PC-9 (cell line): Measurements from ENCODE around the gene LSP1. TPM values are rescaled to one million over a fixed set of nuclear protein-coding genes. Genes with fewer than 3 reads are reported as not detected.

Experiments
- BruUV-seq: library from RNA; stranded (reverse); fragments of 400-500 nt; replicated peaks from 2 replicates; lab custom pipeline; 2021; lab: Mats Ljungman, UMichigan
- CTCF ChIA-PET: fragments of 300-600 bp; sonication (Branson Sonifier 250); formaldehyde crosslinking; loops from one replicate; lab custom pipeline; 2022; ENCODE audit warnings: antibody characterized with exemption; lab: Charles Lee
- POLR2A ChIA-PET: fragments of 300-600 bp; sonication (Branson Sonifier 250); formaldehyde crosslinking; loops from one replicate; lab custom pipeline; 2022; ENCODE audit warnings: antibody characterized with exemption; ENCODE audit not compliant: unreplicated experiment; lab: Charles Lee
- DNase-seq, 2 experiments: peaks; one replicate each; pipeline versions ENCODE4 v3.0.0 to v3.0.0-alpha.2; 2015 to 2022; ENCODE audit warnings: mixed read lengths in 1 of 2
- H2AFZ ChIP-seq: fragments of 200-600 bp; sonication (generic); 2 replicates; pipeline ENCODE4 v1.8.1; 2017; ENCODE audit warnings: antibody characterized with exemption
- H3F3A ChIP-seq: fragments of 200-600 bp; sonication (generic); 2 replicates; pipeline ENCODE4 v1.8.1; 2017; ENCODE audit warnings: antibody characterized with exemption, mild to moderate bottlenecking, low read depth; ENCODE audit not compliant: insufficient read depth
- H3K27ac ChIP-seq: fragments of 200-600 bp; sonication (generic); 2 replicates; pipeline ENCODE4 v1.6.1; 2016; ENCODE audit warnings: mixed run types
- H3K27me3 ChIP-seq: fragments of 200-600 bp; sonication (generic); 2 replicates; pipeline ENCODE4 v1.6.1; 2016; ENCODE audit warnings: low read depth, mixed run types; ENCODE audit not compliant: insufficient read depth
- H3K36me3 ChIP-seq: fragments of 200-600 bp; sonication (generic); 2 replicates; pipeline ENCODE4 v1.6.1; 2016; ENCODE audit warnings: low read depth, mixed run types
- H3K4me1 ChIP-seq: fragments of 200-600 bp; sonication (generic); replicated peaks from 2 replicates; pipeline ENCODE4 v1.6.1; 2016; ENCODE audit warnings: mixed run types; ENCODE audit not compliant: insufficient read depth
- H3K4me2 ChIP-seq: fragments of 200-600 bp; sonication (generic); 2 replicates; pipeline ENCODE4 v1.6.1; 2017; ENCODE audit warnings: mixed run types
- H3K4me3 ChIP-seq: fragments of 200-600 bp; sonication (generic); 2 replicates; pipeline ENCODE4 v1.6.1; 2016; ENCODE audit warnings: mixed run types
- H3K79me2 ChIP-seq: fragments of 200-600 bp; sonication (generic); 2 replicates; pipeline ENCODE4 v1.6.1; 2017; ENCODE audit warnings: low read depth, mixed run types
- H3K9me2 ChIP-seq: fragments of 200-600 bp; sonication (generic); 2 replicates; pipeline ENCODE4 v1.8.1; 2017; ENCODE audit warnings: mild to moderate bottlenecking; ENCODE audit not compliant: insufficient read depth
- H3K9me3 ChIP-seq: fragments of 200-600 bp; sonication (generic); 2 replicates; pipeline ENCODE4 v1.8.1; 2016; ENCODE audit warnings: low read depth; ENCODE audit not compliant: insufficient read depth
- H4K20me1 ChIP-seq: fragments of 200-600 bp; sonication (generic); 2 replicates; pipeline ENCODE4 v1.8.1; 2017; ENCODE audit not compliant: insufficient read depth
- EZH2 ChIP-seq: fragments of 200-600 bp; sonication (generic); IDR thresholded peaks from 2 replicates; pipeline ENCODE4 v1.8.0; 2017; ENCODE audit warnings: antibody characterized with exemption, low read depth
- intact Hi-C: fragments of 100-400 bp; cut with micrococcal nuclease; formaldehyde crosslinking; loops from one replicate; pipeline ENCODE4 v1.10.0; 2022; ENCODE audit not compliant: unreplicated experiment
- total RNA-seq: library from RNA; stranded (reverse); gene quantifications from 2 replicates; pipeline ENCODE4 v1.2.3, GENCODE V29; 2021
- TF ChIP-seq, protein P1 (sequence below): fragments of 200-600 bp; sonication (generic); conservative IDR thresholded peaks from 2 replicates; pipeline ENCODE4 v1.6.1; 2017; ENCODE audit warnings: mixed run types, antibody characterized with exemption, mild to moderate bottlenecking, moderate library complexity

LSP1 gene
- total RNA-seq, 1 experiment from 2014 or later: 2.6 TPM

DNA sequence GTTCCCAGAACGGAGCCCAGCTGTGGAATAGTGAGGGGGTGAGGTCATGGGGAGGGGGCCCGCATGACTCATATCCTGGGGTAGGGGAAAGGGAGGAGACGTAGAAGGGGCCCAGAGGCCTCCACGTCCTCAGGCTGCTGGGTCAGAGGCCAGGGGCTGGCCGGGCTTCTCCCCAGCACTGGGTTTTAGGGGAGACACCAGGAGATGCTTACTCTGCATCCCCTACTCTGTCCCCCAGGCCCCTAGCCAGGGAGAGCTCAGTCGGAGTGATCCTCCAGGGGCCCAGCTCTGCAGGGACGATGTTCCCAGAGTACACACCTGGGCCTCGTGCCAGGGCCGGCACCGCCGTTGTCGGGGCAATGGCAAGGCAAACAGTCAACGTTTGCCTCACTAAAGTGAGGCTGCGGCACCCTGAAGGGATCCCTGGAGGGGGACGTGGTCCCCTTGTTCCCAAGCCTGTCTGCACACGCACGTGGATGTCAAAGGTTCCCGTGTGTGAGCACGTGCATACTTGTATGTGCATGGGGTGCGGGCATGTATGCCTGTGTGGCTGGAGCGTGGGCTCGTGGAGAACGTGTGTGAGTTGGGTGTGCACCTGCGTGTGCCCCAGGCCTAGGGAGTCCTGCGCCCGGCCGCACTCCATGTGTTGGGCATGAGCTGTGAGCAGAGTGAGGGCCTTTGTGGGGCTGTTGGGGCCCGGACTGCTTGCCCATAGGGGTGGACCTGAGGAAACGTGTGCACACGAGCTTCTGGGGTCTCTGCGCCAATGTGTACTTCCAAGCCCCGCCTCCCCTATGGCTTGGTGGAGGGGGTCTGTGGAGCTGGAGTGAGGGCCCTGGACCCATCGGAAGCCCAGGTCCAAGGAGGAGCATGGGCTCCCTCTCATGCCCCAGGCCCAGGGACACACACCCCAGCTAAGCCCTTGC is 24.6 kb downstream of the LSP1 start:
- intact Hi-C loops: loop anchor here (5.0 kb wide), 1 partner anchor 185 kb away; no protein-coding TSS in a partner anchor
- Histone ChIP-seq H3K27me3 (no peaks in the 10 kb centered on the region), H3K9me2 (no peaks in the 10 kb centered on the region), H3F3A (no peaks in the 10 kb centered on the region), H2AFZ (no peak overlapping the region), H4K20me1 (no peaks in the 10 kb centered on the region), H3K4me1 (no peaks in the 10 kb centered on the region), H3K9me3 (no peaks in the 10 kb centered on the region), H3K79me2 (no peaks in the 10 kb centered on the region), H3K4me2 (no peak overlapping the region), H3K36me3 (no peaks in the 10 kb centered on the region), H3K27ac (no peak overlapping the region), H3K4me3 (no peak overlapping the region)
- POLR2A ChIA-PET: no interaction called here
- DNase-seq: peak in 1 of 2 experiments; percentile 32
- no TSS peak for BruUV-seq
- no peak for TF ChIP-seq EZH2
- TF ChIP-seq, protein P1, sequence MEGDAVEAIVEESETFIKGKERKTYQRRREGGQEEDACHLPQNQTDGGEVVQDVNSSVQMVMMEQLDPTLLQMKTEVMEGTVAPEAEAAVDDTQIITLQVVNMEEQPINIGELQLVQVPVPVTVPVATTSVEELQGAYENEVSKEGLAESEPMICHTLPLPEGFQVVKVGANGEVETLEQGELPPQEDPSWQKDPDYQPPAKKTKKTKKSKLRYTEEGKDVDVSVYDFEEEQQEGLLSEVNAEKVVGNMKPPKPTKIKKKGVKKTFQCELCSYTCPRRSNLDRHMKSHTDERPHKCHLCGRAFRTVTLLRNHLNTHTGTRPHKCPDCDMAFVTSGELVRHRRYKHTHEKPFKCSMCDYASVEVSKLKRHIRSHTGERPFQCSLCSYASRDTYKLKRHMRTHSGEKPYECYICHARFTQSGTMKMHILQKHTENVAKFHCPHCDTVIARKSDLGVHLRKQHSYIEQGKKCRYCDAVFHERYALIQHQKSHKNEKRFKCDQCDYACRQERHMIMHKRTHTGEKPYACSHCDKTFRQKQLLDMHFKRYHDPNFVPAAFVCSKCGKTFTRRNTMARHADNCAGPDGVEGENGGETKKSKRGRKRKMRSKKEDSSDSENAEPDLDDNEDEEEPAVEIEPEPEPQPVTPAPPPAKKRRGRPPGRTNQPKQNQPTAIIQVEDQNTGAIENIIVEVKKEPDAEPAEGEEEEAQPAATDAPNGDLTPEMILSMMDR: no peak
- CTCF ChIA-PET: no interaction called here

DNA sequence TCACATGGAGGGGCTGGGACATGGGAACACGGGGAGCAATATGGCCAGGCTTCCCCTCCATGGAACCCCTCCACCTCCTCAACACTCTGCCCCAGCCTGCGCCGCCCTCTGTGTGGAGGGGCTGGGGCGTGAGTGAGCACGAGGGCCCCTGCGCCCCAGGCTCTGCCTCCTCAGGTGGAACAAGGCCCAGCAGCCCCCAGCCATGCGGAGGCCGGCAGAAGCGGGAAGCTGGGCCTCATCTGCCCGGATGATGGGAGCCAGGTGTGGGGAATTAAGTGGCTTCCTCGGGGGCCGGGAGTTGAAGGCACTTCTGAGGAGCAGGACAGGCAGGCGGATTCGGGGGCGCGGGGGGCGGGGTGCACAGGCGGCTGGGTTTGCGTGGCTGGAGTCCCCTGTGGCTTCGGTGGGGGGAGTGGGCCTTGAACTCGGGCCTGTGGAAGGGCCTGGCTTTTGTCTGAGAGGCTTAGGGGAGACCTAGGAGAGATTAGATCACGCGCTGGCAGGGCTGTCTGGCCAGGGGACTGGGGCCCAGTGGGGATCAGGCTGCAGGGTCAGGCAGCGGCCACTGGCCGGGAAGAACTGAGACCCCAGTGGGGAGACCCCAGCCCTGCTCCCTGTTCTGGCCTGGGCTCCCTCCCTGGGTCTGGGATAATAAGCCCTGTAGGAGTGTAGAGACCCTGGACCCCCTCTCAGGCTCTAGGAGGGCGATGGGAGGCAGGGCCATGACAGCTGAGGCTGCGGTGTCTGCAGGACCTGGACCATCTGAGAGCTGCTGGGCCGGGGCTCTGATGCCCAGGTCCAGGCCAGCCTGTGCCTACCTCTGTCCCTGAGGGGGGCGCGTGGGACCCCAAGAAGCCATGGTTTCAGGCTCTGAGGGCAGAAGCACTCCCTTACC is 25.5 kb downstream of the LSP1 start:
- Histone ChIP-seq H3K9me2 (no peaks in the 10 kb centered on the region), H3K36me3 (no peaks in the 10 kb centered on the region), H3K4me3 (no peak overlapping the region), H4K20me1 (no peaks in the 10 kb centered on the region), H3K4me1 (no peaks in the 10 kb centered on the region), H3K79me2 (no peaks in the 10 kb centered on the region), H3K27me3 (no peaks in the 10 kb centered on the region), H3K9me3 (no peaks in the 10 kb centered on the region), H3K27ac (no peak overlapping the region), H2AFZ (no peak overlapping the region), H3F3A (no peaks in the 10 kb centered on the region), H3K4me2 (no peak overlapping the region)
- BruUV-seq: no TSS peak
- ChIA-PET POLR2A (no interaction called here), CTCF (interaction anchor here (0.6 kb wide), 1 partner anchor 39 kb away, joined by 11 read pairs; no protein-coding TSS in a partner anchor)
- no peak for DNase-seq
- no peak for TF ChIP-seq EZH2
- TF ChIP-seq, protein P1: no peak
- intact Hi-C loops: loop anchor here (5.0 kb wide), 1 partner anchor 186 kb away; no protein-coding TSS in a partner anchor

DNA sequence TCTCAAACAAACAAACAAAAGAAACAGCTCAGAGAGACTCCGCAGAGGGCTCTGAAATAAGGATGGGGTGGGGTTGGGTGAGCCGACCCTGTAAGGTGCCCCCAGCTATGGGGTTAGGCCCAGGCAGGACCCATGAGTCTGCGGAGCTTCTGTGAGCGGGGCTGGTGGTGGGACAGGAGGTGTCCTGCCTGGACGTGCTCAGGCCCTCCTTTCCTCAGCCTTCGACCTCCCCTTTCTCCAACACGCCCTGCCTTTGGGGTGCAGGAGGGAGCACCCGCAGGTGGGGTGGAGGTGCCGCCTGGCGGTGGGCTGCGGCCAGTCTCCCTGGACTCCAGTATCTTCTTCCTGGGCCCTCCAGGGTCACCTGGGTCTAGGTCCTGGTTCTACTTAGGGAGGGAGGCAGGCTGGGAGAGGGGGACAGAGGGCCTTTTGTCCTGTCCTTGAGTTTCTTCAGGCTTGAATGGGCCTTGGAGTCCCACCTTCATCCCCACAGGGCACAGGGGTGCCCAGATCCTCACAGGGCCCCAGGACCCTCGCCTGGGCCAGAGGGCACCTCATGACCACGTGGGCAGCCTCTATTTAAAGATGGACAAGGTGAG is 26.6 kb downstream of the LSP1 start:
- no peaks in the 10 kb centered on the region for H3K9me2 ChIP-seq
- no peak for TF ChIP-seq EZH2
- TF ChIP-seq, protein P1: no peak
- no peak overlapping the region for H3K4me2 ChIP-seq
- no peaks in the 10 kb centered on the region for H4K20me1 ChIP-seq
- POLR2A ChIA-PET: no interaction called here
- intact Hi-C loops: loop anchor here (5.0 kb wide), 1 partner anchor 187 kb away; no protein-coding TSS in a partner anchor
- H2AFZ ChIP-seq: no peak overlapping the region
- H3K36me3 ChIP-seq: no peaks in the 10 kb centered on the region
- H3K27ac ChIP-seq: no peak overlapping the region
- H3K4me3 ChIP-seq: no peak overlapping the region
- CTCF ChIA-PET: no interaction called here
- BruUV-seq: no TSS peak
- H3F3A ChIP-seq: no peaks in the 10 kb centered on the region
- DNase-seq: no peak
- H3K9me3 ChIP-seq: no peaks in the 10 kb centered on the region
- H3K27me3 ChIP-seq: no peaks in the 10 kb centered on the region
- no peaks in the 10 kb centered on the region for H3K4me1 ChIP-seq
- H3K79me2 ChIP-seq: no peaks in the 10 kb centered on the region
